Subcutaneous adipose tissue (tissue), 4 donors: ENCODE measurements around the gene VAV2. TPM values are rescaled to one million over a fixed set of nuclear protein-coding genes. Genes with fewer than 3 reads are reported as not detected.

Experiments used
- CTCF ChIP-seq: fragments of 450-650 bp; IDR thresholded peaks from one replicate; pipeline ENCODE4 v1.5.1; 2016; ENCODE audit warnings: low read depth, mild to moderate bottlenecking, control low read depth, antibody characterized with exemption, moderate library complexity
- total RNA-seq, 4 donors: library from RNA; depleted of rRNA; stranded (reverse); fragments of >200 nt; gene quantifications; one replicate each; pipeline ENCODE4 v1.1.0, GENCODE V29; 2016

VAV2 gene
- total RNA-seq, 4 donors from 2014 or later: 3.6 to 6.8 (median 4.8) TPM

- no peak for TF ChIP-seq CTCF
Measured at GRCh38 chr9:133803028-133803585, 189.0 kb downstream of the VAV2 start.

GRCh38 chr9:133801739-133802138 lies 190.4 kb downstream of the VAV2 start:
- TF ChIP-seq CTCF: no peak

- no peak for TF ChIP-seq CTCF
Measured at GRCh38 chr9:133800266-133800665, 191.9 kb downstream of the VAV2 start.

GRCh38 chr9:133799716-133800115 lies 192.4 kb downstream of the VAV2 start:
- TF ChIP-seq CTCF: no peak

GRCh38 chr9:133799106-133799505 lies 193.0 kb downstream of the VAV2 start:
- TF ChIP-seq CTCF: no peak

- no peak for TF ChIP-seq CTCF
Measured at GRCh38 chr9:133798160-133798559, 194.0 kb downstream of the VAV2 start.

GRCh38 chr9:133797406-133798105 lies 194.6 kb downstream of the VAV2 start:
- TF ChIP-seq CTCF: no peak
